AG04449 (cell line): ENCODE results near the gene ANTKMT.
A peak's percentile ranks its signal among the peaks of the same experiment; 100 is the strongest.

ENCODE experiments used
- CTCF ChIA-PET: fragments of 350-600 bp; formaldehyde crosslinking; extraction: SDS; loops from one replicate; lab custom pipeline; 2021; ENCODE audit warnings: antibody characterized with exemption; lab: Yijun Ruan, JAX
- POLR2A ChIA-PET: fragments of 400-600, 350-600 bp; formaldehyde crosslinking; extraction: SDS; loops from one replicate; lab custom pipeline; 2020; ENCODE audit warnings: antibody characterized with exemption, inconsistent platforms; lab: Yijun Ruan, JAX
- DNase-seq: peaks from one replicate; pipeline ENCODE4 v3.0.0-alpha.2; 2010; ENCODE audit warnings: low read depth, low spot score
- H3K4me3 ChIP-seq: 2 replicates; pipeline ENCODE4 v1.5.1; 2011; ENCODE audit warnings: low read depth, mild to moderate bottlenecking, control low read depth, low read length
- TF ChIP-seq, protein P1 (sequence below): IDR thresholded peaks from one replicate; pipeline ENCODE4 v1.5.1; 2011; ENCODE audit warnings: mild to moderate bottlenecking, moderate library complexity, low read length, control low read depth, inconsistent platforms; ENCODE audit not compliant: insufficient read depth; ENCODE audit errors: missing control alignments

The ANTKMT gene

DNA sequence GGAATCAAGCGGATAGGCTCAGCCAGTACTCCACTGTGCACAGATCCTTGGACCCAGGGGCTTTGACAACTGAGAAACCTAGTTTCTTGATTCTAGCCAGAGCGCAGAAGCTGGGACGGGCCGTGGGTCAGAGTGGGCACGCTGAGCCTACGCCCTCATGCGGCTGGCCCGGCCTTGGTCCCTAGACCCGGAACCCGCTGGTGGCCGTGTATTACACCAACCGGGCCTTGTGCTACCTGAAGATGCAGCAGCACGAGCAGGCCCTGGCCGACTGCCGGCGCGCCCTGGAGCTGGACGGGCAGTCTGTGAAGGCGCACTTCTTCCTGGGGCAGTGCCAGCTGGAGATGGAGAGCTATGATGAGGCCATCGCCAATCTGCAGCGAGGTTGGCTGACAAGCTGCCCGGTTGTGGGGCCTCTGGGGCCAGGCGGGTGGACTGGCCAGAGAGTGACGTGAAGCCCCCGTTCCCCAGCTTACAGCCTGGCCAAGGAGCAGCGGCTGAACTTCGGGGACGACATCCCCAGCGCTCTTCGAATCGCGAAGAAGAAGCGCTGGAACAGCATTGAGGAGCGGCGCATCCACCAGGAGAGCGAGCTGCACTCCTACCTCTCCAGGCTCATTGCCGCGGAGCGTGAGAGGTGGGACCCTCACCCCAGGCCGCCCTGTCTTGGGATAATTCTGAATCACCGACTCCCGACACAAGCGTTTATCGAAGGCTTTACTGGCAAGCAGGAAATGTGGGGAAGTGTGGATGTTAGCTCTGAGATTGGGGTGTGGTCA, 39.8 kb upstream of the ANTKMT start:
- peak overlapping the region; percentile 77 for H3K4me3 ChIP-seq
- DNase-seq = no peak
- POLR2A ChIA-PET = interaction anchor here (0.8 to 2.1 kb wide), 4 partner anchors 9 to 35 kb away, joined by 3 to 9 read pairs (median 3); partner anchors contain the start of genes WDR24 and WDR90
- TF ChIP-seq, protein P1, sequence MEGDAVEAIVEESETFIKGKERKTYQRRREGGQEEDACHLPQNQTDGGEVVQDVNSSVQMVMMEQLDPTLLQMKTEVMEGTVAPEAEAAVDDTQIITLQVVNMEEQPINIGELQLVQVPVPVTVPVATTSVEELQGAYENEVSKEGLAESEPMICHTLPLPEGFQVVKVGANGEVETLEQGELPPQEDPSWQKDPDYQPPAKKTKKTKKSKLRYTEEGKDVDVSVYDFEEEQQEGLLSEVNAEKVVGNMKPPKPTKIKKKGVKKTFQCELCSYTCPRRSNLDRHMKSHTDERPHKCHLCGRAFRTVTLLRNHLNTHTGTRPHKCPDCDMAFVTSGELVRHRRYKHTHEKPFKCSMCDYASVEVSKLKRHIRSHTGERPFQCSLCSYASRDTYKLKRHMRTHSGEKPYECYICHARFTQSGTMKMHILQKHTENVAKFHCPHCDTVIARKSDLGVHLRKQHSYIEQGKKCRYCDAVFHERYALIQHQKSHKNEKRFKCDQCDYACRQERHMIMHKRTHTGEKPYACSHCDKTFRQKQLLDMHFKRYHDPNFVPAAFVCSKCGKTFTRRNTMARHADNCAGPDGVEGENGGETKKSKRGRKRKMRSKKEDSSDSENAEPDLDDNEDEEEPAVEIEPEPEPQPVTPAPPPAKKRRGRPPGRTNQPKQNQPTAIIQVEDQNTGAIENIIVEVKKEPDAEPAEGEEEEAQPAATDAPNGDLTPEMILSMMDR = peak; percentile 29
- CTCF ChIA-PET = interaction anchor here (0.8 to 3.2 kb wide), 5 partner anchors 10 to 290 kb away, joined by 3 to 21 read pairs (median 3); partner anchors contain the start of gene RHOT2

DNA sequence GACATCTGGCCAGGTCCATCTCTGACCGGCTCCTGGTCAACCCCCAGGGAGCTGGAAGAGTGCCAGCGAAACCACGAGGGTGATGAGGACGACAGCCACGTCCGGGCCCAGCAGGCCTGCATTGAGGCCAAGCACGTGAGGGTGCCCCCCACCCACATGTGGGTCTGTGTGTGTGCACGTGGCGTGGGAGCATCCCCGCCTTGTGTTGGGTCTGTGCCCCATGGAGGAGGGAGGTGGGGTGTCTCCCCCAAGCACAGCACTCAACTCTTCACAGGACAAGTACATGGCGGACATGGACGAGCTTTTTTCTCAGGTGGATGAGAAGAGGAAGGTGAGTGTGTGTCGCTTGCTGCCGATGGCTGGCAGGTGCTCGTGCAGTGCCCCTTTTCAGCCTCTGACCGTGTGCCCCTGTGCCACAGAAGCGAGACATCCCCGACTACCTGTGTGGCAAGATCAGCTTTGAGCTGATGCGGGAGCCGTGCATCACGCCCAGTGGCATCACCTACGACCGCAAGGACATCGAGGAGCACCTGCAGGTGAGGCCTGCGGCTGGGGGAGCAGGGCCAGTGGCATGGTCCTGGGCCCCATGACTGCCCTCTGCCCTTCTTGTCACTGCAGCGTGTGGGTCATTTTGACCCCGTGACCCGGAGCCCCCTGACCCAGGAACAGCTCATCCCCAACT, 39.1 kb upstream of the ANTKMT start:
- TF ChIP-seq, protein P1 = no peak
- H3K4me3 ChIP-seq = peak overlapping the region; percentile 77
- POLR2A ChIA-PET = interaction anchor here (0.8 to 2.1 kb wide), 2 partner anchors 8 to 33 kb away, joined by 3 to 9 read pairs; partner anchors contain the start of genes WDR24 and WDR90
- CTCF ChIA-PET = interaction anchor here (0.9 to 1.4 kb wide), 4 partner anchors 10 to 290 kb away, joined by 3 to 4 read pairs (median 3); no protein-coding TSS in a partner anchor
- no peak for DNase-seq

DNA sequence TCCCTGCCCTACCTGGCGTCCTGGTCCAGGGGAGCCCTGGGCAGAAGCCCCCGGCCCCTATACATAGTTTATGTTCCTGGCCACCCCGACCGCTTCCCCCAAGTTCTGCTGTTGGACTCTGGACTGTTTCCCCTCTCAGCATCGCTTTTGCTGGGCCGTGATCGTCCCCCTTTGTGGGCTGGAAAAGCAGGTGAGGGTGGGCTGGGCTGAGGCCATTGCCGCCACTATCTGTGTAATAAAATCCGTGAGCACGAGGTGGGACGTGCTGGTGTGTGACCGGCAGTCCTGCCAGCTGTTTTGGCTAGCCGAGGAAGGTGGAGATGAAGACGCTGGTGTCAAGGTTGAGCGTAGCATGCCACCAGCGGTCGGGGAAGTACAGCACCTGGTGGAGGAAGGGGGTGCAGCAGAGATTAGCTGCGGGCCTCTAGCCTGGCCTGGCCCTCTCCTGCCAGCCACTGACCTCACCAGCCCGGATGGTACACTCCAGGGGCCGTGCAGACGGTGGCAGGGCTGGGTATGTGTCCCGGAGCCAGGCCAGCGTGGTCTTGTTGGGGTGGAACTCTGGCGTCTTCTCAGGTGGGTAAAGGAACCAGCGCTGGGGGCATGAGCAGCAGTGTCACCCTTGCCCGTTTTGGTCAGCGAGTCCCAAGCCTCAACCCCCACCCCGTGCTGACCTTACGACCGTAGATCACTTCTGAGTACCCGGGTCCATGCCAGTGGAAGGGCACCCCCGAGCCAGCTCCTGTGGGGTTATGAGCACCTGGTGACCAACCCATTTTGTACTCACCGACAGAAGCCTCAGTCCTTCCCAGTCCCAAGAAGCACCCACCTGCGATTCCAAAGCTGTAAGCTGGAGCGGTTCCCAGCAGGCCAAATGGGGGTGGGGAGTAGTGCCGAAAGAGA, 38.2 kb upstream of the ANTKMT start:
- ChIA-PET CTCF (interaction anchor here (1.4 kb wide), 1 partner anchor 15 kb away, joined by 3 read pairs; no protein-coding TSS in a partner anchor), POLR2A (no interaction called here)
- TF ChIP-seq, protein P1 = no peak
- H3K4me3 ChIP-seq = peak overlapping the region; percentile 67
- no peak for DNase-seq

DNA sequence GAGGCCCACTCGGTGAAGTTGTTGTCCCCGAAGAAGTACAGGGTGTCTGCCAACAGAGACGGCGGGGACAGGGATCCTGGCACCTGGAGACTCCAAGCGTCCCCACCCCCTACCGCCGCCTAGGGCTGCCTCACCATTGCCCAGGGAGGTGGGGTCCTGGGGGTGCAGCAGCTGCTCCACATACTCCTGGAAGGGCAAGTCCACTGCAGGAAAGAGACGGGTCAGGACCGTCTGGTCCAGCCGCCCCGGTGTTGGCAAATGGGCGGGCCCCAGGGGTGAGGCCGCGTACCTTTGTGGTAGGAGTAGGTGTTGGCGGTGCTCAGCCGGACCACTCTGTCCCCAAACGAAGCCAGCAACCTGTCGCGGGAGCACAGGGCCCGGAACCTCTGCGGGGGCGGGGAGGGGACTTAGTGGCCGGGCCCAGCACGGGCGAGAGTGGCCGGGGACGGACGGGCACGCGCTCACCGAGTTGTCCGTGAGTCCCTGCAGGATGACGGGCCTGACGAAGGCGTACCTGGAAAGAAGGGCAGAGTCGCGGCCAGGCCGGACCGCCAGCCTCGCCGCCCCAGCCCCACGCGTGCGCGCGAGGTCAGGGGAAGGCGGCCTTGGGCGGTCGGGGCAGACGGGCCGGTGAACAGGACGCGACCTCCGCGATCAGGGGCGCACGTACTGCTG, 37.4 kb upstream of the ANTKMT start:
- CTCF ChIA-PET = no interaction called here
- H3K4me3 ChIP-seq = peak overlapping the region; percentile 67
- POLR2A ChIA-PET = interaction anchor here (1.2 kb wide), 1 partner anchor 8 kb away, joined by 7 read pairs; the partner anchor contains the start of gene RHBDL1
- DNase-seq = no peak
- TF ChIP-seq, protein P1 = no peak

DNA sequence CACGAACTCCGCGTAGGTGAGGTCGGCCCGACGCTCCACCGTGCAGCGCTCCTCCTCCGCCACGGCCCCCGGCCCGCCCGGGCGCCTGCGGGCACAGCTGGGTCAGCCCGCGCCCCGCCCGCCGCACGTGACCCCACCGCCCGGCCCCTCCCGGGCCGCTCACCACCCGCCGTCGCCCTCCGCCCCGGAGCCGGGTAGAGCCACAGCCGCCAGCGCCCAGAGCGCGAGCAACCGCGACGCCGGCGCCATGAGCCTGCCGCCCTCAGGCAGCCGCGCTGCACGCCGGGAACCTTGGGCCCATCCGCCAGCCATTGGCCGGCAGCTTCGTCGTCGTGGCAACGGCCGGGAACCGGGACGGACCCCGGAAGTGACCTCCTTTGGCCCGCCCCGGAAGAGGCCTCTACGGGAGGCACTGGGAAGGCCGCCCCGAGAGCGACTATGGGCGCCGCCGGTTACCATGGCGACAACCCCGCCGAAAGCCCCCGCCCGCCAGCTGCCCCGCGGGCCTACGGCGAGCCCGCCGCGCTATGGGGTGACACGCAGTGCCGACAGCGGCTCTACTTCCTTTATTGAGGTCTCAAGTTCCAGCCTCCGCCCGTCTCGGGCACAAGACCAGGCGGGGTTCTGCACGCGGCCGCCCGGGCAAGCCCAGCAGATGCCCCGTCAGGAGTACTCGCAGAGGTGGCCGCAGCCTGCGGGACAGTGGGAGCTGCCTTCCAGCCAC, 36.7 kb upstream of the ANTKMT start, which contains the start of gene JMJD8:
TSS of gene JMJD8 (minus strand) at position 264 of the 724 bp plus-strand sequence. CDS start at position 249, 15 bp downstream.
- H3K4me3 ChIP-seq = peak within 1 kb of the TSS; percentile 67
- CTCF ChIA-PET = no interaction called here

More for the DNA sequence above, 36.7 kb upstream of the ANTKMT start, which contains the start of gene JMJD8:
- POLR2A ChIA-PET = interaction anchor here (0.7 to 1.2 kb wide), 2 partner anchors 9 to 27 kb away, joined by 3 to 7 read pairs; partner anchors contain the start of gene RHBDL1
- peak; percentile 60 for DNase-seq
- TF ChIP-seq, protein P1 = no peak
